ENCODE measurements around the gene DGCR6.
"Not testable (repeated sequence)": the region's sequence is repeated elsewhere in the genome, so short reads cannot be mapped to it uniquely, and the experiment has no call there.

DGCR6 gene

GRCh38 chr22:18959741-18960140 lies 53.6 kb downstream of the DGCR6 start:
- in situ Hi-C loops (cut with HindIII; ENCODE audit: low sequenced_read_pairs): not testable (repeated sequence)

GRCh38 chr22:18960166-18960820 lies 54.2 kb downstream of the DGCR6 start:
- in situ Hi-C loops (cut with HindIII; ENCODE audit: low sequenced_read_pairs): not testable (repeated sequence)

- in situ Hi-C loops (cut with HindIII; ENCODE audit: low sequenced_read_pairs): not testable (repeated sequence)
These were observed 55.1 kb downstream of the DGCR6 start for GRCh38 chr22:18961201-18961600.

Measured in endothelial cell of hepatic sinusoid (primary cell).